Right lobe of liver (tissue), 6 donors: ENCODE measurements around the gene EPS15. TPM values are rescaled to one million over a fixed set of nuclear protein-coding genes. Genes with fewer than 3 reads are reported as not detected.

Experiments
- ATAC-seq, 4 donors: fragments of 200-7000 bp; cut with Tn5 transposase; one replicate each; pipeline ENCODE4 v1.9.1; 2020; ENCODE audit warnings: mild to moderate bottlenecking in 4 of 4, moderate library complexity in 4 of 4
- DNase-seq, 3 donors: peaks; one replicate each; pipeline ENCODE4 v3.0.0-alpha.2; 2020
- H3K27ac ChIP-seq, 3 donors: fragments of 200-600 bp; one replicate each; pipeline ENCODE4 v1.8.0; 2022
- H3K27me3 ChIP-seq, 2 donors: fragments of 200-600 bp; one replicate each; pipeline ENCODE4 v1.8.0; 2022
- H3K36me3 ChIP-seq, 4 donors: fragments of 200-600 bp; sonication (generic) in 1 of 4; one replicate each; pipeline versions ENCODE4 v1.5.1 to v1.8.0; 2017 to 2022; ENCODE audit warnings: control low read depth in 1 of 4
- H3K4me1 ChIP-seq, 4 donors: fragments of 200-600 bp; sonication (generic) in 1 of 4; one replicate each; pipeline versions ENCODE4 v1.5.1 to v1.8.0; 2017 to 2022; ENCODE audit warnings: control low read depth in 1 of 4
- H3K4me3 ChIP-seq, 3 donors: fragments of 200-600 bp; one replicate each; pipeline ENCODE4 v1.8.0; 2022
- H3K9me3 ChIP-seq, 4 donors: fragments of 200-600 bp; sonication (generic) in 1 of 4; one replicate each; pipeline versions ENCODE4 v1.5.1 to v1.8.0; 2017 to 2022; ENCODE audit warnings: control low read depth in 1 of 4
- POLR2A ChIP-seq: fragments of 450-650 bp; IDR thresholded peaks from one replicate; pipeline ENCODE4 v1.6.1; 2017; ENCODE audit warnings: antibody characterized with exemption, mild to moderate bottlenecking
- WGBS: methylation state at CpG from one replicate; pipeline ENCODE4 v1.1.6; 2018; ENCODE audit warnings: low coverage, low lambda C conversion rate; ENCODE audit not compliant: insufficient coverage; ENCODE audit errors: missing lambda C conversion rate; 5-methylcytosine and 5-hydroxymethylcytosine counted together
- intact Hi-C, 2 donors: fragments of 100-400 bp; cut with DNase I; formaldehyde crosslinking; loops; one replicate each; pipeline versions ENCODE4 v1.11.2 to v1.14.1; 2022
- total RNA-seq, 6 experiments: library from RNA; depleted of rRNA in 2 of 6; stranded (reverse); fragments of >200 nt in 2 of 6; fragmentation: NEBNext Ultra II Directional in 3 of 6; extraction: Animal tissue kit (Norgen Biotek cat#: 25700) in 3 of 6; gene quantifications; one replicate each; pipeline versions ENCODE4 v1.1.0 to v1.2.4, GENCODE V29; 2016 to 2023
- TF ChIP-seq, protein P1 (sequence below), 4 donors: fragments of 200-600 bp in 3 of 4; fragments of 450-650 bp in 1 of 4; IDR thresholded peaks; one replicate each; pipeline versions ENCODE4 v1.5.1 to v1.8.0; 2016 to 2022; ENCODE audit warnings: antibody characterized with exemption in 4 of 4, mild to moderate bottlenecking in 2 of 4
- donor health status: DM: no; HTN: yes; CAD: no.
- donor health status: DM: no; HTN: no; CAD: no.
- donor health status: DM: no; HTN: no; CAD: no.
- donor health status: DM: no; HTN: yes; CAD: no.
- donor health status: DM: no; HTN: yes; CAD: no.

EPS15 gene
- total RNA-seq, 6 experiments from 2014 or later, result 23.2 to 30.9 (median 28.6) TPM

DNA sequence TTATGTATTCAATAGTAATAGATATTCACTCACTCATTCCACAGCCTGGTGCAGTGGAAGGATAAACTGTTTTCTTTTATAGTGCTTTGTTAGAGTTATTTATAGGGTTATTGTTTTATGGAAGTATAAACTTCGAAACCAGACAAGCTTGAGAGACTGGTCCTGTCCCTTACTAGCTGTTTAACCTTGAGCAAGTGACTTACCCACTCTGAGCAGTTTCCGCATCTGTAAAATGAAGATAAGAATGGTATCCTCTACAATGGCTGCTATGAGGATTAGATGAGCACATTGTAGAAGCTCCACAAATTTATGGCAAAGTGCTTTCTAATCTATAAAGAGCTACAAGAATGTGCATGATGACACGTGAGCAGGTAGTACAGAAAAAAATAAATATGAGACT, 30.8 kb upstream of the EPS15 start:
- no peak for TF ChIP-seq POLR2A
- TF ChIP-seq, protein P1, sequence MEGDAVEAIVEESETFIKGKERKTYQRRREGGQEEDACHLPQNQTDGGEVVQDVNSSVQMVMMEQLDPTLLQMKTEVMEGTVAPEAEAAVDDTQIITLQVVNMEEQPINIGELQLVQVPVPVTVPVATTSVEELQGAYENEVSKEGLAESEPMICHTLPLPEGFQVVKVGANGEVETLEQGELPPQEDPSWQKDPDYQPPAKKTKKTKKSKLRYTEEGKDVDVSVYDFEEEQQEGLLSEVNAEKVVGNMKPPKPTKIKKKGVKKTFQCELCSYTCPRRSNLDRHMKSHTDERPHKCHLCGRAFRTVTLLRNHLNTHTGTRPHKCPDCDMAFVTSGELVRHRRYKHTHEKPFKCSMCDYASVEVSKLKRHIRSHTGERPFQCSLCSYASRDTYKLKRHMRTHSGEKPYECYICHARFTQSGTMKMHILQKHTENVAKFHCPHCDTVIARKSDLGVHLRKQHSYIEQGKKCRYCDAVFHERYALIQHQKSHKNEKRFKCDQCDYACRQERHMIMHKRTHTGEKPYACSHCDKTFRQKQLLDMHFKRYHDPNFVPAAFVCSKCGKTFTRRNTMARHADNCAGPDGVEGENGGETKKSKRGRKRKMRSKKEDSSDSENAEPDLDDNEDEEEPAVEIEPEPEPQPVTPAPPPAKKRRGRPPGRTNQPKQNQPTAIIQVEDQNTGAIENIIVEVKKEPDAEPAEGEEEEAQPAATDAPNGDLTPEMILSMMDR (IDR thresholded peaks at IDR 0.05), result no peak
- no peak overlapping the region for H3K27ac ChIP-seq
- no peak for ATAC-seq
- DNase-seq, result no peak
- no peaks in the 10 kb centered on the region for H3K27me3 ChIP-seq
- peaks cover 0 to 23% (median 2%) of the 10 kb centered on the region in 4 donors for H3K4me1 ChIP-seq
- 94% methylated on average over 3 of the region's 3 CpGs for WGBS
- no peaks in the 10 kb centered on the region for H3K36me3 ChIP-seq
- no peak overlapping the region for H3K4me3 ChIP-seq
- no peaks in the 10 kb centered on the region for H3K9me3 ChIP-seq
- intact Hi-C loops, result no loop called here

DNA sequence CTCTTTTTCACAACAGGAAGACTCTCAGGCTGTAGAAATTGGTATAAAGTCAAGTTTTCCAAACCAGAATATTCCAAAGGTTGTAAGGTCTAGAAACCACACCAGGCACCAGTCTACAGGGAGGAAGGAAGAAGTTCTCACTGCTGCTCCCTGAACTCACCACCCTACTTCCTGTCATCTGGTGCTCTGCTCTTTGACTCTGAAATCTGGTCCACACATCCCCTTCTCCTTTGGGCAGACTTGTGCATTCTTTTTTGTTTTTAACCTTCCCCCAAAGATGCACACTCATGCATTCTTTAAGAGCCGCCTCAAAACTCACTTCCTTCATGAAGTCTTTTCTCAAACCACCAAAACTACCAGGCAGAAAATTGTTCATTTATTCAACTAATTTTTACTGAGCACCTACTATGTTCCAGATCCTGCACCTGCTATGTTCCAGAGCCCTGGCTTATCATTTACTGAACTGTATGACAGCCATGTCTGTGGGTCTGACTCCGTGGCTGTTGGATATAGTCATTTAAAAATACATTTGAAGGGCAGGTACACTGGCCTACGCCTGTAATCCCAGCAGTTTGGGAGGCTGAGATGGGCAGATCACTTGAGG, 30.1 kb upstream of the EPS15 start:
- no peak overlapping the region for H3K27ac ChIP-seq
- no peaks in the 10 kb centered on the region for H3K9me3 ChIP-seq
- WGBS, result 31% methylated on average over 2 of the region's 3 CpGs
- no peak overlapping the region for H3K4me3 ChIP-seq
- TF ChIP-seq, protein P1 (IDR thresholded peaks at IDR 0.05), result no peak
- no peak for TF ChIP-seq POLR2A
- ATAC-seq (peak; percentile 31 to 80 (median 51)), DNase-seq (no peak)
- no peaks in the 10 kb centered on the region for H3K36me3 ChIP-seq
- peaks cover 0 to 23% (median 2%) of the 10 kb centered on the region in 4 donors for H3K4me1 ChIP-seq
- no peaks in the 10 kb centered on the region for H3K27me3 ChIP-seq
- intact Hi-C loops, result no loop called here

DNA sequence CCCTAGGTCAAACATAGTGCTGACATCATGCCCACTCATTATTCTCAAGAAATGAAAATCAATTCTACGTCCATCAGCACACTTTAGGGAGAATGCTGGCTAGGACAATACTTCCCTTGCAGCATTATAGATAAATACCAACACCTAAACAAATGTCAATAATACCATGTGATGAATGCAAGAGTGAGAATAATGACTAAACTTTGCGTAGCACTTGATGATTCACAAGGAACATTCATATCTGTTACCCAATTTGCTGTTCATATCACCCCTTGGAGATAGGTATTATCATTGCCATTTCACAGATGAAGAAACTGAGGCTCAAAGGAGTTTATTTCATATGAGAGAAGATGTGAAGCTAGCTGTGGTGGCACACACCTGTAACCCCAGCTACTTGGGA, 24.8 kb upstream of the EPS15 start:
- Histone ChIP-seq H3K4me1 (peaks cover 0 to 24% (median 6%) of the 10 kb centered on the region in 4 donors), H3K27me3 (no peaks in the 10 kb centered on the region), H3K36me3 (no peaks in the 10 kb centered on the region), H3K9me3 (no peaks in the 10 kb centered on the region), H3K4me3 (no peak overlapping the region), H3K27ac (no peak overlapping the region)
- intact Hi-C loops, result no loop called here
- DNase-seq (no peak), ATAC-seq (no peak)
- 83% methylated on average over 2 of the region's 2 CpGs for WGBS
- TF ChIP-seq POLR2A, result no peak
- TF ChIP-seq, protein P1 (IDR thresholded peaks at IDR 0.05), result no peak

DNA sequence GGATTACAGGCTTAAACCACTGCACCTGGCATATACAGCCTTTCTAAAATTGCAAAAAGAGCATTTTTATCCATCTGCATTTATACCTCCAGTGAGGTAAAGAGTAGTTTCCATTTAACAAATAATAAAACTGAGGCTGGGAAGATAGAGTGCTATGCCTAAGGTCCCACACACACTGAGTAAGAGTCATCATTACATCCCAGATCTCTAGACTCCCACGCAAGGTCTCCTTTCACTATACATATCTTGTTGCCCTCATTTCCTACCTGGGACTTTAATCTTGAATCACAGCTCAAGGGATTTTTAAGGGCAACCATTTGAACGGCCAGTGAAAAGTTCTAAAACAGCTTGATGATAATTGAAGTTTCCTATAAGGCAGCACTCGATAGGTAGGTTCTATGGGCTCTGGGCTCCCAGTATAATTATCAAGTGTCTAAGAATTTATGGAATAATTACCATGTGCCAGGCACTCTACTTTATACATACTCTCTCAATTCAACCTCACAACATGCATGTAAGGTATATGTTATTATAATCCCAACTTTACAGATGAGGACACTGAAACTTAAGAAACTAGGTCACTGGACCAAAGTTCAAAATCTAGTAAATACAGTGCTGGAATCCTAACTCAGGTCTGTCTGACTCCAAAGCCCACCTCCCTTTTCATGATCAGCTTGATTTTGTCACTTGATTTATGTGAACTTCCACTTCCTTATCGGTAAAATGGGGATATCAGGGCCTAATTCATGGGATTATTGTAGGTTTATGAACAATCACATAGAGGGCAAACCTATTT, 23.3 kb upstream of the EPS15 start:
- Histone ChIP-seq H3K4me1 (peaks cover 0 to 27% (median 6%) of the 10 kb centered on the region in 4 donors), H3K27ac (no peak overlapping the region), H3K27me3 (no peaks in the 10 kb centered on the region), H3K4me3 (no peak overlapping the region), H3K9me3 (no peaks in the 10 kb centered on the region), H3K36me3 (no peaks in the 10 kb centered on the region)
- intact Hi-C loops, result no loop called here
- TF ChIP-seq, protein P1 (IDR thresholded peaks at IDR 0.05), result no peak
- TF ChIP-seq POLR2A, result no peak
- 86% methylated on average over 4 of the region's 4 CpGs for WGBS
- DNase-seq (no peak), ATAC-seq (peak; percentile 31 to 53 (median 46))
